ENCODE results near the gene CD300LF. TPM values are rescaled to one million over a fixed set of nuclear protein-coding genes. Genes with fewer than 3 reads are reported as not detected.

CD300LF gene
- total and polyA plus RNA-seq, 4 donors: 0.13 to 1.9 (median 1.0) TPM

- TF ChIP-seq ZBTB33 (IDR thresholded peaks at IDR 0.05): no peak
- no peak for TF ChIP-seq TAF1 (conservative IDR thresholded peaks at IDR 0.05)
- TF ChIP-seq HNF4A (conservative IDR thresholded peaks at IDR 0.05): no peak
- TF ChIP-seq RXRA (IDR thresholded peaks at IDR 0.05): no peak
- TF ChIP-seq GABPA (IDR thresholded peaks at IDR 0.05 in 1 of 2, conservative IDR thresholded peaks at IDR 0.05 in 1 of 2): no peak
These were observed 20.8 kb upstream of the CD300LF start (continued) for GRCh38 chr17:74733365-74734122.

- no peak for DNase-seq (ENCODE audit: low spot score)
- 81% methylated on average over 12 of the region's 12 CpGs for WGBS
- no peaks in the 10 kb centered on the region for H3K36me3 ChIP-seq (ENCODE audit: control insufficient read depth in 4 of 4, insufficient read depth in 3 of 4, low read depth in 1 of 4, low read length in 3 of 4)
- no peak overlapping the region for H3K9ac ChIP-seq (ENCODE audit: low read depth in 1 of 2, low read length in 2 of 2)
- TF ChIP-seq, protein P1, sequence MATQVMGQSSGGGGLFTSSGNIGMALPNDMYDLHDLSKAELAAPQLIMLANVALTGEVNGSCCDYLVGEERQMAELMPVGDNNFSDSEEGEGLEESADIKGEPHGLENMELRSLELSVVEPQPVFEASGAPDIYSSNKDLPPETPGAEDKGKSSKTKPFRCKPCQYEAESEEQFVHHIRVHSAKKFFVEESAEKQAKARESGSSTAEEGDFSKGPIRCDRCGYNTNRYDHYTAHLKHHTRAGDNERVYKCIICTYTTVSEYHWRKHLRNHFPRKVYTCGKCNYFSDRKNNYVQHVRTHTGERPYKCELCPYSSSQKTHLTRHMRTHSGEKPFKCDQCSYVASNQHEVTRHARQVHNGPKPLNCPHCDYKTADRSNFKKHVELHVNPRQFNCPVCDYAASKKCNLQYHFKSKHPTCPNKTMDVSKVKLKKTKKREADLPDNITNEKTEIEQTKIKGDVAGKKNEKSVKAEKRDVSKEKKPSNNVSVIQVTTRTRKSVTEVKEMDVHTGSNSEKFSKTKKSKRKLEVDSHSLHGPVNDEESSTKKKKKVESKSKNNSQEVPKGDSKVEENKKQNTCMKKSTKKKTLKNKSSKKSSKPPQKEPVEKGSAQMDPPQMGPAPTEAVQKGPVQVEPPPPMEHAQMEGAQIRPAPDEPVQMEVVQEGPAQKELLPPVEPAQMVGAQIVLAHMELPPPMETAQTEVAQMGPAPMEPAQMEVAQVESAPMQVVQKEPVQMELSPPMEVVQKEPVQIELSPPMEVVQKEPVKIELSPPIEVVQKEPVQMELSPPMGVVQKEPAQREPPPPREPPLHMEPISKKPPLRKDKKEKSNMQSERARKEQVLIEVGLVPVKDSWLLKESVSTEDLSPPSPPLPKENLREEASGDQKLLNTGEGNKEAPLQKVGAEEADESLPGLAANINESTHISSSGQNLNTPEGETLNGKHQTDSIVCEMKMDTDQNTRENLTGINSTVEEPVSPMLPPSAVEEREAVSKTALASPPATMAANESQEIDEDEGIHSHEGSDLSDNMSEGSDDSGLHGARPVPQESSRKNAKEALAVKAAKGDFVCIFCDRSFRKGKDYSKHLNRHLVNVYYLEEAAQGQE (IDR thresholded peaks at IDR 0.05): no peak
- TF ChIP-seq FOXA1 (IDR thresholded peaks at IDR 0.05) (no peak), GABPA (IDR thresholded peaks at IDR 0.05 in 1 of 2, conservative IDR thresholded peaks at IDR 0.05 in 1 of 2) (no peak), HNF4G (IDR thresholded peaks at IDR 0.05) (no peak), HNF4A (conservative IDR thresholded peaks at IDR 0.05) (no peak), RAD21 (IDR thresholded peaks at IDR 0.05) (no peak), ZBTB33 (IDR thresholded peaks at IDR 0.05) (no peak), TAF1 (conservative IDR thresholded peaks at IDR 0.05) (no peak), EGR1 (IDR thresholded peaks at IDR 0.05; ENCODE audit: low read depth in 2 of 2) (no peak), NR2F2 (IDR thresholded peaks at IDR 0.05) (no peak), ATF3 (IDR thresholded peaks at IDR 0.05) (no peak), JUND (IDR thresholded peaks at IDR 0.05) (no peak), YY1 (IDR thresholded peaks at IDR 0.05) (no peak), SP1 (IDR thresholded peaks at IDR 0.05) (no peak), RXRA (IDR thresholded peaks at IDR 0.05) (no peak)
- H3K4me3 ChIP-seq (ENCODE audit: low read depth in 1 of 3, low read length in 3 of 3): no peak overlapping the region
- no peak overlapping the region for H3K27ac ChIP-seq (ENCODE audit: low read depth in 1 of 2, low read length in 2 of 2)
- no peaks in the 10 kb centered on the region for H3K27me3 ChIP-seq (ENCODE audit: control insufficient read depth in 4 of 4, insufficient read depth in 4 of 4, low read length in 3 of 4)
- H3K9me3 ChIP-seq (ENCODE audit: control insufficient read depth in 4 of 4, low read length in 3 of 4): no peaks in the 10 kb centered on the region
- peaks cover 2 to 14% (median 7%) of the 10 kb centered on the region in 4 donors for H3K4me1 ChIP-seq (ENCODE audit: control insufficient read depth in 4 of 4, insufficient read depth in 4 of 4, low read length in 3 of 4)
These were observed 19.5 kb upstream of the CD300LF start for GRCh38 chr17:74732042-74732867.

Measured in liver (tissue), 9 donors.